Measurements from ENCODE around the gene EHMT1. TPM values are rescaled to one million over a fixed set of nuclear protein-coding genes. Genes with fewer than 3 reads are reported as not detected.

EHMT1 gene
- total and polyA plus RNA-seq, 10 of the 15 experiments (the other 5 are each of a cell fraction or from before 2014, with no cell fraction given) = 2.9 to 100 (median 48.1) TPM

DNA sequence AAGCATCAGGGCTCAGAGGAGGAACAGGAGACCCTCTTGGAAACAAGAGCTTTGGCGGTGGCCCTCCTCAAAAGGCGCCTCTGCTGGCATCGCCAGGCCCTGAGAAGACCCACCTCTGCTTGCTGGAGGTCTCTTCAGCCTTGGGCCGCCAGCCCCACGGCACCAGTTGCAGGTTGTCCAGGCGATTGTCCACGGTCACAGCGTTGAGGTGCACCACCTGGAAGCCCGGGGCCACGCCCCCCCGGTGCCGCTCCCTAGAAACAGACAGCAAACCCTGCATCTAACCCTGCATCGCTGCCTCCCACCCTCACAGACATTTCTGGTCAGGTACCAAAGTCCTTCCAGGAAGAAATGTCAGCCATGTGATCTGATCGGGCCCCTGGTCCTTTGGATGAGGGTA lies 32.0 kb upstream of the EHMT1 start:
- Histone ChIP-seq H2AFZ (ENCODE audit: control insufficient read depth, low read depth, low read length) (no peak overlapping the region), H3K36me3 (ENCODE audit: control insufficient read depth in 2 of 2, insufficient read depth in 2 of 2, low read length in 1 of 2) (peaks cover 14 to 22% of the 10 kb centered on the region in 2 experiments; a peak in 3 of 4 replicates), H3K27ac (ENCODE audit: control insufficient read depth, insufficient read depth) (no peak overlapping the region), H3K79me2 (ENCODE audit: control insufficient read depth, insufficient read depth, low read length) (peaks cover 14% of the 10 kb centered on the region), H3K4me2 (ENCODE audit: control insufficient read depth, insufficient read depth) (no peak overlapping the region), H3K27me3 (replicated peaks in 1 of 2; ENCODE audit: control insufficient read depth in 2 of 2, insufficient read depth in 2 of 2, low read length in 1 of 2) (no peaks in the 10 kb centered on the region), H3K9me3 (replicated peaks; ENCODE audit: control insufficient read depth, insufficient read depth, low read length) (no peaks in the 10 kb centered on the region), H3K9ac (ENCODE audit: control insufficient read depth, insufficient read depth, low read length) (no peak overlapping the region), H3K4me1 (ENCODE audit: control insufficient read depth, insufficient read depth, low read length) (peaks cover 6% of the 10 kb centered on the region; the same call in 1 of the 2 replicates), H3K4me3 (no peak overlapping the region), H4K20me1 (ENCODE audit: control insufficient read depth, insufficient read depth) (no peaks in the 10 kb centered on the region)
- RAD21 ChIA-PET (ENCODE audit: unreplicated experiment) = no interaction called here
- WGBS (ENCODE audit: insufficient coverage, insufficient replicate concordance, low lambda C conversion rate, missing lambda C conversion rate) = 87% methylated on average over 14 of the region's 14 CpGs
- in situ Hi-C loops (cut with MboI) (no loop called here), intact Hi-C loops (cut with micrococcal nuclease; ENCODE audit: unreplicated experiment) (no loop called here)
- POLR2A ChIA-PET = no interaction called here
- CTCF ChIA-PET = interaction anchor here (0.8 kb wide), 2 partner anchors 8 to 42 kb away, joined by 3 to 4 read pairs; partner anchors contain the start of gene DPH7
- DNase-seq (ENCODE audit: low read depth, low spot score) = no peak
- no TSS peak for BruUV-seq (replicated peaks)
- no peak for ATAC-seq
- FAIRE-seq = no peak
- SMC1A ChIA-PET (ENCODE audit: uncharacterized antibody, unreplicated experiment) = no interaction called here
- TF ChIP-seq POLR2A (IDR thresholded peaks at IDR 0.05; ENCODE audit: low read depth, low read length) (no peak), SIX5 (IDR thresholded peaks at IDR 0.05; ENCODE audit: low read depth, low read length, severe bottlenecking) (no peak), LARP7 (IDR thresholded peaks at IDR 0.05) (no peak), HCFC1 (IDR thresholded peaks at IDR 0.05; ENCODE audit: low read length) (no peak)
- TF ChIP-seq, protein P1, sequence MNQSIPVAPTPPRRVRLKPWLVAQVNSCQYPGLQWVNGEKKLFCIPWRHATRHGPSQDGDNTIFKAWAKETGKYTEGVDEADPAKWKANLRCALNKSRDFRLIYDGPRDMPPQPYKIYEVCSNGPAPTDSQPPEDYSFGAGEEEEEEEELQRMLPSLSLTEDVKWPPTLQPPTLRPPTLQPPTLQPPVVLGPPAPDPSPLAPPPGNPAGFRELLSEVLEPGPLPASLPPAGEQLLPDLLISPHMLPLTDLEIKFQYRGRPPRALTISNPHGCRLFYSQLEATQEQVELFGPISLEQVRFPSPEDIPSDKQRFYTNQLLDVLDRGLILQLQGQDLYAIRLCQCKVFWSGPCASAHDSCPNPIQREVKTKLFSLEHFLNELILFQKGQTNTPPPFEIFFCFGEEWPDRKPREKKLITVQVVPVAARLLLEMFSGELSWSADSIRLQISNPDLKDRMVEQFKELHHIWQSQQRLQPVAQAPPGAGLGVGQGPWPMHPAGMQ (IDR thresholded peaks at IDR 0.05; ENCODE audit: borderline replicate concordance) = no peak
- TF ChIP-seq, protein P2, sequence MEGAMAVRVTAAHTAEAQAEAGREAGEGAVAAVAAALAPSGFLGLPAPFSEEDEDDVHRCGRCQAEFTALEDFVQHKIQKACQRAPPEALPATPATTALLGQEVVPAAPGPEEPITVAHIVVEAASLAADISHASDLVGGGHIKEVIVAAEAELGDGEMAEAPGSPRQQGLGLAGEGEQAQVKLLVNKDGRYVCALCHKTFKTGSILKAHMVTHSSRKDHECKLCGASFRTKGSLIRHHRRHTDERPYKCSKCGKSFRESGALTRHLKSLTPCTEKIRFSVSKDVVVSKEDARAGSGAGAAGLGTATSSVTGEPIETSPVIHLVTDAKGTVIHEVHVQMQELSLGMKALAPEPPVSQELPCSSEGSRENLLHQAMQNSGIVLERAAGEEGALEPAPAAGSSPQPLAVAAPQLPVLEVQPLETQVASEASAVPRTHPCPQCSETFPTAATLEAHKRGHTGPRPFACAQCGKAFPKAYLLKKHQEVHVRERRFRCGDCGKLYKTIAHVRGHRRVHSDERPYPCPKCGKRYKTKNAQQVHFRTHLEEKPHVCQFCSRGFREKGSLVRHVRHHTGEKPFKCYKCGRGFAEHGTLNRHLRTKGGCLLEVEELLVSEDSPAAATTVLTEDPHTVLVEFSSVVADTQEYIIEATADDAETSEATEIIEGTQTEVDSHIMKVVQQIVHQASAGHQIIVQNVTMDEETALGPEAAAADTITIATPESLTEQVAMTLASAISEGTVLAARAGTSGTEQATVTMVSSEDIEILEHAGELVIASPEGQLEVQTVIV (IDR thresholded peaks at IDR 0.05; ENCODE audit: borderline replicate concordance, partially characterized antibody) = no peak
- TF ChIP-seq, protein P3, sequence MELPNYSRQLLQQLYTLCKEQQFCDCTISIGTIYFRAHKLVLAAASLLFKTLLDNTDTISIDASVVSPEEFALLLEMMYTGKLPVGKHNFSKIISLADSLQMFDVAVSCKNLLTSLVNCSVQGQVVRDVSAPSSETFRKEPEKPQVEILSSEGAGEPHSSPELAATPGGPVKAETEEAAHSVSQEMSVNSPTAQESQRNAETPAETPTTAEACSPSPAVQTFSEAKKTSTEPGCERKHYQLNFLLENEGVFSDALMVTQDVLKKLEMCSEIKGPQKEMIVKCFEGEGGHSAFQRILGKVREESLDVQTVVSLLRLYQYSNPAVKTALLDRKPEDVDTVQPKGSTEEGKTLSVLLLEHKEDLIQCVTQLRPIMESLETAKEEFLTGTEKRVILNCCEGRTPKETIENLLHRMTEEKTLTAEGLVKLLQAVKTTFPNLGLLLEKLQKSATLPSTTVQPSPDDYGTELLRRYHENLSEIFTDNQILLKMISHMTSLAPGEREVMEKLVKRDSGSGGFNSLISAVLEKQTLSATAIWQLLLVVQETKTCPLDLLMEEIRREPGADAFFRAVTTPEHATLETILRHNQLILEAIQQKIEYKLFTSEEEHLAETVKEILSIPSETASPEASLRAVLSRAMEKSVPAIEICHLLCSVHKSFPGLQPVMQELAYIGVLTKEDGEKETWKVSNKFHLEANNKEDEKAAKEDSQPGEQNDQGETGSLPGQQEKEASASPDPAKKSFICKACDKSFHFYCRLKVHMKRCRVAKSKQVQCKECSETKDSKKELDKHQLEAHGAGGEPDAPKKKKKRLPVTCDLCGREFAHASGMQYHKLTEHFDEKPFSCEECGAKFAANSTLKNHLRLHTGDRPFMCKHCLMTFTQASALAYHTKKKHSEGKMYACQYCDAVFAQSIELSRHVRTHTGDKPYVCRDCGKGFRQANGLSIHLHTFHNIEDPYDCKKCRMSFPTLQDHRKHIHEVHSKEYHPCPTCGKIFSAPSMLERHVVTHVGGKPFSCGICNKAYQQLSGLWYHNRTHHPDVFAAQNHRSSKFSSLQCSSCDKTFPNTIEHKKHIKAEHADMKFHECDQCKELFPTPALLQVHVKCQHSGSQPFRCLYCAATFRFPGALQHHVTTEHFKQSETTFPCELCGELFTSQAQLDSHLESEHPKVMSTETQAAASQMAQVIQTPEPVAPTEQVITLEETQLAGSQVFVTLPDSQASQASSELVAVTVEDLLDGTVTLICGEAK (IDR thresholded peaks at IDR 0.05; ENCODE audit: borderline replicate concordance) = no peak
- TF ChIP-seq, protein P4, sequence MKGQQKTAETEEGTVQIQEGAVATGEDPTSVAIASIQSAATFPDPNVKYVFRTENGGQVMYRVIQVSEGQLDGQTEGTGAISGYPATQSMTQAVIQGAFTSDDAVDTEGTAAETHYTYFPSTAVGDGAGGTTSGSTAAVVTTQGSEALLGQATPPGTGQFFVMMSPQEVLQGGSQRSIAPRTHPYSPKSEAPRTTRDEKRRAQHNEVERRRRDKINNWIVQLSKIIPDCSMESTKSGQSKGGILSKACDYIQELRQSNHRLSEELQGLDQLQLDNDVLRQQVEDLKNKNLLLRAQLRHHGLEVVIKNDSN (IDR thresholded peaks at IDR 0.05; ENCODE audit: borderline replicate concordance, extremely low read length, insufficient read depth, low read depth, low read length) = no peak

All from GM12878 (cell line).